Ishikawa (cell line): ENCODE measurements around the gene KCTD8.
A peak's percentile ranks its signal among the peaks of the same experiment; 100 is the strongest.

Experiments
- CEBPB ChIP-seq: IDR thresholded peaks from 2 replicates; pipeline ENCODE4 v1.6.1; 2012
- CREB1 ChIP-seq: IDR thresholded peaks from 2 replicates; pipeline ENCODE4 v1.6.1; 2012; ENCODE audit warnings: low read depth
- EGR1 ChIP-seq: IDR thresholded peaks from 2 replicates; pipeline ENCODE4 v1.6.1; 2012
- EP300 ChIP-seq: IDR thresholded peaks from 2 replicates; pipeline ENCODE4 v1.6.1; 2012; ENCODE audit warnings: borderline replicate concordance
- FOXM1 ChIP-seq: IDR thresholded peaks from 2 replicates; pipeline ENCODE4 v1.6.1; 2012; ENCODE audit warnings: low read depth, borderline replicate concordance
- NFIC ChIP-seq: IDR thresholded peaks from 2 replicates; pipeline ENCODE4 v1.6.1; 2012
- RAD21 ChIP-seq: IDR thresholded peaks from 2 replicates; pipeline ENCODE4 v1.6.1; 2012; ENCODE audit warnings: low read depth
- TAF1 ChIP-seq: IDR thresholded peaks from 2 replicates; pipeline ENCODE4 v1.6.1; 2012; ENCODE audit warnings: low read depth, mild to moderate bottlenecking
- TCF12 ChIP-seq: IDR thresholded peaks from 2 replicates; pipeline ENCODE4 v1.6.1; 2012; ENCODE audit warnings: low read depth
- TEAD4 ChIP-seq: IDR thresholded peaks from 2 replicates; pipeline ENCODE4 v1.6.1; 2012
- YY1 ChIP-seq: IDR thresholded peaks from 2 replicates; pipeline ENCODE4 v1.6.1; 2012; ENCODE audit warnings: low read depth
- ZBTB7A ChIP-seq: IDR thresholded peaks from 2 replicates; pipeline ENCODE4 v1.6.1; 2012; ENCODE audit warnings: low read depth
- TF ChIP-seq, protein P1 (sequence below): IDR thresholded peaks from 2 replicates; pipeline ENCODE4 v1.6.1; 2012
- TF ChIP-seq, protein P2 (sequence below): IDR thresholded peaks from 2 replicates; pipeline ENCODE4 v1.6.1; 2012
- TF ChIP-seq, protein P3 (sequence below): IDR thresholded peaks from 2 replicates; pipeline ENCODE4 v1.6.1; 2012; ENCODE audit warnings: low read depth, mild to moderate bottlenecking

Gene KCTD8

DNA sequence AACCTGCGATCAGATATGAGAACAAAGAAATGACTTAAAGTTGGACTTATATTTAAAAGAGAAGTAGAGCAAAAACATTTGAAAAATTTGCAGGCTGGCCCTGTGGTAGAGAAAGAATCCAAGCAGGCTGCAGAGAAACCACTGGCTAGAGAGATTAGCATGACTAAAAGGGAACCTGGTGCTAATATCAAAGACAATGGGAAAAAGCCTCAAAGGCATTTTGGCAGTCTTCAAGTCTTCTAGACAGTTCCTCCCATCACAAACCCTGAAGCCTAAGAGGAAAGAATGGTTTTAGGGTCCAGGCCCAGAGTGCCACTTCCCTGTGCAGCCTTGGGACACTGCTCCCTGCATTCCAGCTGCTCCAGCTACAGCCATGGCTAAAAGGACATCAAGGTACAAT is 33.4 kb downstream of the KCTD8 start:
- TF ChIP-seq EP300, result no peak
- TF ChIP-seq ZBTB7A, result no peak
- no peak for TF ChIP-seq CREB1
- TF ChIP-seq TCF12, result no peak
- TF ChIP-seq TEAD4, result no peak
- TF ChIP-seq, protein P1, sequence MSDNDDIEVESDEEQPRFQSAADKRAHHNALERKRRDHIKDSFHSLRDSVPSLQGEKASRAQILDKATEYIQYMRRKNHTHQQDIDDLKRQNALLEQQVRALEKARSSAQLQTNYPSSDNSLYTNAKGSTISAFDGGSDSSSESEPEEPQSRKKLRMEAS, result no peak
- TF ChIP-seq TAF1, result no peak
- TF ChIP-seq, protein P2, sequence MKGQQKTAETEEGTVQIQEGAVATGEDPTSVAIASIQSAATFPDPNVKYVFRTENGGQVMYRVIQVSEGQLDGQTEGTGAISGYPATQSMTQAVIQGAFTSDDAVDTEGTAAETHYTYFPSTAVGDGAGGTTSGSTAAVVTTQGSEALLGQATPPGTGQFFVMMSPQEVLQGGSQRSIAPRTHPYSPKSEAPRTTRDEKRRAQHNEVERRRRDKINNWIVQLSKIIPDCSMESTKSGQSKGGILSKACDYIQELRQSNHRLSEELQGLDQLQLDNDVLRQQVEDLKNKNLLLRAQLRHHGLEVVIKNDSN, result no peak
- TF ChIP-seq, protein P3, sequence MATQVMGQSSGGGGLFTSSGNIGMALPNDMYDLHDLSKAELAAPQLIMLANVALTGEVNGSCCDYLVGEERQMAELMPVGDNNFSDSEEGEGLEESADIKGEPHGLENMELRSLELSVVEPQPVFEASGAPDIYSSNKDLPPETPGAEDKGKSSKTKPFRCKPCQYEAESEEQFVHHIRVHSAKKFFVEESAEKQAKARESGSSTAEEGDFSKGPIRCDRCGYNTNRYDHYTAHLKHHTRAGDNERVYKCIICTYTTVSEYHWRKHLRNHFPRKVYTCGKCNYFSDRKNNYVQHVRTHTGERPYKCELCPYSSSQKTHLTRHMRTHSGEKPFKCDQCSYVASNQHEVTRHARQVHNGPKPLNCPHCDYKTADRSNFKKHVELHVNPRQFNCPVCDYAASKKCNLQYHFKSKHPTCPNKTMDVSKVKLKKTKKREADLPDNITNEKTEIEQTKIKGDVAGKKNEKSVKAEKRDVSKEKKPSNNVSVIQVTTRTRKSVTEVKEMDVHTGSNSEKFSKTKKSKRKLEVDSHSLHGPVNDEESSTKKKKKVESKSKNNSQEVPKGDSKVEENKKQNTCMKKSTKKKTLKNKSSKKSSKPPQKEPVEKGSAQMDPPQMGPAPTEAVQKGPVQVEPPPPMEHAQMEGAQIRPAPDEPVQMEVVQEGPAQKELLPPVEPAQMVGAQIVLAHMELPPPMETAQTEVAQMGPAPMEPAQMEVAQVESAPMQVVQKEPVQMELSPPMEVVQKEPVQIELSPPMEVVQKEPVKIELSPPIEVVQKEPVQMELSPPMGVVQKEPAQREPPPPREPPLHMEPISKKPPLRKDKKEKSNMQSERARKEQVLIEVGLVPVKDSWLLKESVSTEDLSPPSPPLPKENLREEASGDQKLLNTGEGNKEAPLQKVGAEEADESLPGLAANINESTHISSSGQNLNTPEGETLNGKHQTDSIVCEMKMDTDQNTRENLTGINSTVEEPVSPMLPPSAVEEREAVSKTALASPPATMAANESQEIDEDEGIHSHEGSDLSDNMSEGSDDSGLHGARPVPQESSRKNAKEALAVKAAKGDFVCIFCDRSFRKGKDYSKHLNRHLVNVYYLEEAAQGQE, result no peak
- no peak for TF ChIP-seq FOXM1
- no peak for TF ChIP-seq NFIC
- TF ChIP-seq YY1, result no peak
- no peak for TF ChIP-seq EGR1
- no peak for TF ChIP-seq RAD21
- TF ChIP-seq CEBPB, result no peak

GRCh38 chr4:44368413-44369167 is 80.0 kb downstream of the KCTD8 start:
- TF ChIP-seq ZBTB7A (no peak), TEAD4 (0 out of 2 replicates have a peak, but pooled peaks have one; percentile 26), EGR1 (no peak), TCF12 (no peak), RAD21 (no peak)
- TF ChIP-seq, protein P2, result no peak

- TF ChIP-seq, protein P1, result no peak
- TF ChIP-seq NFIC (no peak), TAF1 (no peak), TCF12 (no peak), ZBTB7A (no peak), RAD21 (no peak), CREB1 (no peak), EP300 (no peak), TEAD4 (no peak), FOXM1 (no peak), EGR1 (no peak), CEBPB (no peak)
- TF ChIP-seq, protein P2, result no peak
Measured at GRCh38 chr4:44354172-44354571, 94.4 kb downstream of the KCTD8 start.

DNA sequence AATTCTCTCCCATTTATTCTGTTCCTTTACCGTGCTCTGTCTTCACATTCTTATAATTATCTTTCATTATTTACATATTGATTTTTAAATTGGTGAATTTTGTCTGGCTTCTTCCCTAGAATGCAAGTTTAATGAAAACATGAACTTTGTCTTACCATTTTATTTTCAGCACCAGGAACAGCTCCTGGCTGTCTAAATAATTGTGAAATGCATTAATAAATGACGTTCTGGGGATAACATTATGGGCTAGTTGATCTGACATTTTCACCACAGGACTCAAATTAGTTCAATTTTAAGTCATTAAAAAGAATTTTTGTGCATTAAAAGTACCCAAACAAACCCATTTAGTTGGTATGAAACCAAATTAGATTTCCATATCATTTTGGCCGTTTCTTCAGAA is 97.5 kb downstream of the KCTD8 start:
- TF ChIP-seq TAF1 (no peak), TEAD4 (no peak), CEBPB (peak; percentile 70)
- TF ChIP-seq, protein P3, result peak; percentile 87

GRCh38 chr4:44342800-44343199 is 105.8 kb downstream of the KCTD8 start:
- TF ChIP-seq NFIC, result no peak
- no peak for TF ChIP-seq CEBPB
- no peak for TF ChIP-seq FOXM1
- no peak for TF ChIP-seq TEAD4
- TF ChIP-seq RAD21, result no peak
- no peak for TF ChIP-seq ZBTB7A
- no peak for TF ChIP-seq CREB1
- no peak for TF ChIP-seq TAF1
- TF ChIP-seq TCF12, result no peak
- TF ChIP-seq, protein P2, result no peak
- no peak for TF ChIP-seq YY1
- no peak for TF ChIP-seq EP300
- TF ChIP-seq, protein P3, result no peak
- TF ChIP-seq, protein P1, result no peak
- TF ChIP-seq EGR1, result no peak
